GM12878 (cell line): ENCODE results near the gene ATP10A. TPM values are rescaled to one million over a fixed set of nuclear protein-coding genes. Genes with fewer than 3 reads are reported as not detected.

Experiments
- ATAC-seq: fragments of 200-7000 bp; cut with Tn5 transposase; 3 replicates; pipeline ENCODE4 v1.9.1; 2020; ENCODE audit warnings: mild to moderate bottlenecking, moderate library complexity
- BruUV-seq: library from RNA; stranded (reverse); fragments of 400-500 nt; replicated peaks from 2 replicates; lab custom pipeline; 2021; lab: Mats Ljungman, UMichigan
- CTCF ChIA-PET: fragments of 300-600 bp; sonication (Branson Sonifier 250); formaldehyde crosslinking; extraction: SDS; loops from one replicate; lab custom pipeline; 2021; ENCODE audit warnings: inconsistent platforms; lab: Yijun Ruan, JAX
- POLR2A ChIA-PET: fragments of 350-600 bp; formaldehyde crosslinking; extraction: SDS; loops from one replicate; lab custom pipeline; 2021; ENCODE audit warnings: inconsistent platforms; lab: Charles Lee
- RAD21 ChIA-PET: fragments of 300-600 bp; sonication (Branson Sonifier 250); formaldehyde crosslinking; loops from one replicate; lab custom pipeline; 2023; ENCODE audit warnings: antibody characterized with exemption; ENCODE audit not compliant: unreplicated experiment; lab: Charles Lee
- SMC1A ChIA-PET: fragments of 300-600 bp; sonication (Branson Sonifier 250); formaldehyde crosslinking; loops from one replicate; lab custom pipeline; 2023; ENCODE audit not compliant: unreplicated experiment, uncharacterized antibody; lab: Charles Lee
- DNase-seq: peaks from one replicate; pipeline ENCODE4 v3.0.0-alpha.2; 2011; ENCODE audit warnings: low read depth, low spot score
- FAIRE-seq: peaks from 3 replicates; lab custom pipeline; 2011; peaks lifted over from hg19 to GRCh38; lab: Jason Lieb, UNC
- H2AFZ ChIP-seq: 2 replicates; pipeline ENCODE4 v1.6.0; 2011; ENCODE audit warnings: low read depth, low read length, control low read depth; ENCODE audit not compliant: control insufficient read depth
- H3K27ac ChIP-seq: 2 replicates; pipeline ENCODE4 v1.5.1; 2011; ENCODE audit warnings: control low read depth; ENCODE audit not compliant: control insufficient read depth, insufficient read depth
- H3K27me3 ChIP-seq, 2 experiments: replicated peaks in 1 of 2; 2 replicates each; pipeline versions ENCODE4 v1.6.0 to v1.6.1; 2011; ENCODE audit warnings: low read length in 1 of 2; ENCODE audit not compliant: control insufficient read depth in 2 of 2, insufficient read depth in 2 of 2
- H3K36me3 ChIP-seq, 2 experiments: 2 replicates each; pipeline ENCODE4 v1.5.1; 2011; ENCODE audit warnings: low read length in 1 of 2; ENCODE audit not compliant: control insufficient read depth in 2 of 2, insufficient read depth in 2 of 2
- H3K4me1 ChIP-seq: 2 replicates; pipeline ENCODE4 v1.6.1; 2011; ENCODE audit warnings: mild to moderate bottlenecking, low read length, moderate library complexity, mixed read lengths; ENCODE audit not compliant: control insufficient read depth, insufficient read depth
- H3K4me2 ChIP-seq: 2 replicates; pipeline ENCODE4 v1.6.0; 2011; ENCODE audit warnings: control low read depth; ENCODE audit not compliant: control insufficient read depth, insufficient read depth
- H3K4me3 ChIP-seq: fragments of 200-600 bp; sonication (generic); 2 replicates; pipeline ENCODE4 v1.5.1; 2016
- H3K79me2 ChIP-seq: 2 replicates; pipeline ENCODE4 v1.6.0; 2011; ENCODE audit warnings: low read length; ENCODE audit not compliant: control insufficient read depth, insufficient read depth
- H3K9ac ChIP-seq: 2 replicates; pipeline ENCODE4 v1.8.0; 2011; ENCODE audit warnings: low read length, control low read depth, mixed read lengths; ENCODE audit not compliant: control insufficient read depth, insufficient read depth
- H3K9me3 ChIP-seq: replicated peaks from 3 replicates; pipeline ENCODE4 v1.5.1; 2011; ENCODE audit warnings: mild to moderate bottlenecking, low read length; ENCODE audit not compliant: control insufficient read depth, insufficient read depth
- H4K20me1 ChIP-seq: 2 replicates; pipeline ENCODE4 v1.6.0; 2011; ENCODE audit not compliant: control insufficient read depth, insufficient read depth
- LARP7 ChIP-seq: fragments of 450-650 bp; IDR thresholded peaks from 2 replicates; pipeline ENCODE4 v1.6.1; 2017; ENCODE audit warnings: mild to moderate bottlenecking
- MXI1 ChIP-seq: fragments of 150-350 bp; IDR thresholded peaks from 2 replicates; pipeline ENCODE4 v1.6.1; 2011; ENCODE audit warnings: low read depth, mild to moderate bottlenecking, inconsistent platforms, low read length, improper control_type of control experiment
- RCOR1 ChIP-seq: conservative IDR thresholded peaks from 2 replicates; pipeline ENCODE4 v1.6.1; 2012; ENCODE audit warnings: low read depth, low read length, improper control_type of control experiment
- ZNF384 ChIP-seq: IDR thresholded peaks from 2 replicates; pipeline ENCODE4 v1.6.1; 2012; ENCODE audit warnings: low read depth, mild to moderate bottlenecking, low read length, improper control_type of control experiment, borderline replicate concordance
- WGBS: methylation state at CpG from one replicate; pipeline ENCODE4 v1.1.6; 2016; ENCODE audit warnings: low lambda C conversion rate; ENCODE audit not compliant: insufficient replicate concordance, insufficient coverage; ENCODE audit errors: missing lambda C conversion rate; 5-methylcytosine and 5-hydroxymethylcytosine counted together
- in situ Hi-C: fragments of 300-500 bp; cut with MboI; formaldehyde crosslinking; loops from 9 replicates; pipeline ENCODE4 v1.14.3; 2018; ENCODE audit warnings: mixed read lengths
- intact Hi-C: fragments of 100-400 bp; cut with micrococcal nuclease; formaldehyde crosslinking; loops from one replicate; pipeline ENCODE4 v1.14.2; 2022; ENCODE audit not compliant: unreplicated experiment
- polyA plus RNA-seq, 11 experiments: library from polyadenylated mRNA; depleted of rRNA in 4 of 11; unstranded in 6 of 11; stranded (reverse) in 5 of 11; fragments of >200 nt; fragmentation: Nextera tagmentation in 4 of 11; fragmentation: Illumina TruSeq in 1 of 11; extraction: Ambion mirVana in 4 of 11; extraction: Trizol in 1 of 11; gene quantifications; 1 replicate in 1 of 11; 2 replicates in 10 of 11; pipeline versions ENCODE4 v1.2.1 to v1.2.3, GENCODE V29; 2011 to 2016; ENCODE audit warnings: inconsistent platforms in 2 of 11, missing spikeins in 2 of 11, low read depth in 1 of 11
- total RNA-seq, 4 experiments: library from RNA; depleted of rRNA in 3 of 4; stranded (reverse); fragments of >200 nt in 3 of 4; fragmentation: Illumina TruSeq in 1 of 4; extraction: Trizol in 1 of 4; gene quantifications; 2 replicates each; pipeline versions ENCODE4 v1.2.1 to v1.2.3, GENCODE V29; 2013 to 2021
- TF ChIP-seq, protein P1 (sequence below): fragments of 450-650 bp; formaldehyde crosslinking; IDR thresholded peaks from 2 replicates; pipeline ENCODE4 v1.4.0; 2022; ENCODE audit warnings: mild to moderate bottlenecking, moderate library complexity

The ATP10A gene
- total and polyA plus RNA-seq, 10 of the 15 experiments (the other 5 are each of a cell fraction or from before 2014, with no cell fraction given): 0.04 to 1.5 (median 0.31) TPM; not detected in 2

DNA sequence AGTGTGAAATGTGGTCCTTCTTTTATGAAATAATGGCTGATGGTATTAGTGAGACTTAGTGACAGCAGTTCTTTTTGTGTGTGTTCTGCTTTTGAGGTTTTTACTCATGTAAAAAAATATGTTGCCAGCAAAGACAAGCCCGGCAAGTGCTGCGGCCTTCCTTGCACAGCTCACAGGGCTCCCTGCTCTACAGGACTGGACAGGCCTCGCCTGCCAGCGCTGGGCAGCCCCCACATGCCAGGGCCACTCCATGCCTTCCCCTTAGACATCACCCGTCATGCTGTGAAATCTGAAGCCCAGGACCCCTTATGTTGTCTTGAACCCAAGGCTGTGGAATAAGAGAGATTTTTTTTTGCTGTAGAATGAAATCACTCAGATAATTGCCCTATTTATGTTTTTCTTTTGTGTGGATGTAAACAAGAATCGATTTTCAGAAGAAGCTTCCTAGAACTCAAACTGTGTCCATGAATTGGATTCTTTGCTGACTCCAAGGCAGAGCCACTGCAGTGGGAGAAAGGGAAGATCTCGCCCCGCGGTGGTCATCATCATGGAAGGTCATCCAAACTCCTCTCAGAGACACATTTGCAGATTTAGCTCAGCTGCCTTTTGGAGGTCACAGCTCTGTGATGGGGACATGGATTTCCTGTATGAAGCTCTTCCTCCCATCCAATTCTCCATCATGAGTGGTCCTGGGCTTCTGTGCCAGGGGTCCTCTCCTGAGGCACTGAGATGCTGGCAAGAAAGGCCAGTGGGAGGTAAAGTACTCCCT is 150.8 kb downstream of the ATP10A start:
- H4K20me1 ChIP-seq: no peaks in the 10 kb centered on the region
- ATAC-seq (no peak), FAIRE-seq (no peak), DNase-seq (no peak)
- no peak overlapping the region for H3K4me3 ChIP-seq
- ChIA-PET POLR2A (no interaction called here), SMC1A (no interaction called here), CTCF (no interaction called here)
- no TSS peak for BruUV-seq
- H2AFZ ChIP-seq: no peak overlapping the region
- no peak overlapping the region for H3K27ac ChIP-seq
- no peak overlapping the region for H3K4me2 ChIP-seq
- H3K79me2 ChIP-seq: no peaks in the 10 kb centered on the region
- no peaks in the 10 kb centered on the region for H3K36me3 ChIP-seq
- H3K4me1 ChIP-seq: no peaks in the 10 kb centered on the region
- intact Hi-C loops: no loop called here
- WGBS: 45% methylated on average over 9 of the region's 9 CpGs
- TF ChIP-seq MXI1 (no peak), RCOR1 (no peak), ZNF384 (no peak), LARP7 (no peak)
- TF ChIP-seq, protein P1, sequence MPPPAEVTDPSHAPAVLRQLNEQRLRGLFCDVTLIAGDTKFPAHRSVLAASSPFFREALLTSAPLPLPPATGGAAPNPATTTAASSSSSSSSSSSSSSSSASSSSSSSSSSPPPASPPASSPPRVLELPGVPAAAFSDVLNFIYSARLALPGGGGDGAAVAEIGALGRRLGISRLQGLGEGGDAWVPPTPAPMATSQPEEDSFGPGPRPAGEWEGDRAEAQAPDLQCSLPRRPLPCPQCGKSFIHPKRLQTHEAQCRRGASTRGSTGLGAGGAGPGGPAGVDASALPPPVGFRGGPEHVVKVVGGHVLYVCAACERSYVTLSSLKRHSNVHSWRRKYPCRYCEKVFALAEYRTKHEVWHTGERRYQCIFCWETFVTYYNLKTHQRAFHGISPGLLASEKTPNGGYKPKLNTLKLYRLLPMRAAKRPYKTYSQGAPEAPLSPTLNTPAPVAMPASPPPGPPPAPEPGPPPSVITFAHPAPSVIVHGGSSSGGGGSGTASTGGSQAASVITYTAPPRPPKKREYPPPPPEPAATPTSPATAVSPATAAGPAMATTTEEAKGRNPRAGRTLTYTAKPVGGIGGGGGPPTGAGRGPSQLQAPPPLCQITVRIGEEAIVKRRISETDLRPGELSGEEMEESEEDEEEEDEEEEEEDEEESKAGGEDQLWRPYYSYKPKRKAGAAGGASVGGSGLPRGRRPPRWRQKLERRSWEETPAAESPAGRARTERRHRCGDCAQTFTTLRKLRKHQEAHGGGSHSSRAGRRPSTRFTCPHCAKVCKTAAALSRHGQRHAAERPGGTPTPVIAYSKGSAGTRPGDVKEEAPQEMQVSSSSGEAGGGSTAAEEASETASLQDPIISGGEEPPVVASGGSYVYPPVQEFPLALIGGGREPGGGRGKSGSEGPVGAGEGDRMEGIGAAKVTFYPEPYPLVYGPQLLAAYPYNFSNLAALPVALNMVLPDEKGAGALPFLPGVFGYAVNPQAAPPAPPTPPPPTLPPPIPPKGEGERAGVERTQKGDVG (CRISPR knock-in tag): no peak
- TF ChIP-seq, all 136 proteins: peak for 0
- in situ Hi-C loops: loop anchor here (10.0 kb wide), 2 partner anchors 208 to 232 kb away; no protein-coding TSS in a partner anchor
- RAD21 ChIA-PET: no interaction called here
- H3K9me3 ChIP-seq: no peaks in the 10 kb centered on the region; the same call in 2 of the 3 replicates
- no peak overlapping the region for H3K9ac ChIP-seq
- no peaks in the 10 kb centered on the region for H3K27me3 ChIP-seq
